Measurements from ENCODE around the gene GPR137.

GRCh38 chr11:64333556-64333955 lies 47.9 kb downstream of the GPR137 start:
- no peak for TF ChIP-seq CTCF (IDR thresholded peaks at IDR 0.05)
- TF ChIP-seq PRRX2 (CRISPR knock-in tag; IDR thresholded peaks at IDR 0.05) = no peak
- TF ChIP-seq ARID4B (CRISPR knock-in tag; IDR thresholded peaks at IDR 0.05; ENCODE audit: borderline replicate concordance) = no peak
- TF ChIP-seq E2F1 (CRISPR knock-in tag; IDR thresholded peaks at IDR 0.05) = no peak
